ENCODE data around the gene C1orf174. TPM values are rescaled to one million over a fixed set of nuclear protein-coding genes. Genes with fewer than 3 reads are reported as not detected.

C1orf174 gene
- total and polyA plus RNA-seq, 2 of the 13 experiments (the other 11 are each of a cell fraction or from before 2014, with no cell fraction given) = 21.6 to 31.4 TPM

DNA sequence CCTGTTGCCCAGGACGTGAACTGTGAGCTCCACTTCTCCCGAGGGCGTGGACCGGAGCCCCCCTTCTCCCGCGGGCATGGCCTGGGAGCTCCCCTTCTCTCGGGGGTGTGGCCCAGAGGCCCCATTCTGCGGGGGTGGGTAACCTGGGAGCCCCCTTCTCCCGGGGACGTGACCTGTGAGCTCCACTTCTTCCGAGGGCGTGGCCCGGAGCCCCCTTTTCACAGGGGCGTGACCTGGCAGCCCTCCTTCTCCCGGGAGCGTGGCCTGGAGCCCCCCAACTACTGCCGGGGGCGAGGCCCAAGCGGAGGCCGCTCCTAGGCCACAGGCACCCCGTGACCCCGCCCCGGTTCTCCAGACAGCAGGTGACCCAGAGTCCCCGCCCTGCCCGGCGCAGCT lies 320 bp downstream of the C1orf174 start (continued):
- TF ChIP-seq MTA1 (CRISPR knock-in tag; IDR thresholded peaks at IDR 0.05; ENCODE audit: borderline replicate concordance) = 0 out of 2 replicates have a peak, but pooled peaks have one; percentile 11
- 0 out of 2 replicates have a peak, but pooled peaks have one; percentile 26 for TF ChIP-seq REL (CRISPR knock-in tag; conservative IDR thresholded peaks at IDR 0.05)
- TF ChIP-seq KAT8 (CRISPR knock-in tag; IDR thresholded peaks at IDR 0.05) = no peak
- 0 out of 2 replicates have a peak, but pooled peaks have one; percentile 27 for TF ChIP-seq BCL3 (CRISPR knock-in tag; IDR thresholded peaks at IDR 0.05)
- TF ChIP-seq, protein P1, sequence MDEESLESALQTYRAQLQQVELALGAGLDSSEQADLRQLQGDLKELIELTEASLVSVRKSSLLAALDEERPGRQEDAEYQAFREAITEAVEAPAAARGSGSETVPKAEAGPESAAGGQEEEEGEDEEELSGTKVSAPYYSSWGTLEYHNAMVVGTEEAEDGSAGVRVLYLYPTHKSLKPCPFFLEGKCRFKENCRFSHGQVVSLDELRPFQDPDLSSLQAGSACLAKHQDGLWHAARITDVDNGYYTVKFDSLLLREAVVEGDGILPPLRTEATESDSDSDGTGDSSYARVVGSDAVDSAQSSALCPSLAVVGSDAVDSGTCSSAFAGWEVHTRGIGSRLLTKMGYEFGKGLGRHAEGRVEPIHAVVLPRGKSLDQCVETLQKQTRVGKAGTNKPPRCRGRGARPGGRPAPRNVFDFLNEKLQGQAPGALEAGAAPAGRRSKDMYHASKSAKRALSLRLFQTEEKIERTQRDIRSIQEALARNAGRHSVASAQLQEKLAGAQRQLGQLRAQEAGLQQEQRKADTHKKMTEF (CRISPR knock-in tag; IDR thresholded peaks at IDR 0.05) = no peak
- peak; percentile 84; the same call in 1 of the 2 replicates for TF ChIP-seq PHF8 (CRISPR knock-in tag; IDR thresholded peaks at IDR 0.05)
- no peak for TF ChIP-seq ZFP36 (IDR thresholded peaks at IDR 0.05; ENCODE audit: borderline replicate concordance, low read depth, low read length, partially characterized antibody)
- 0 out of 2 replicates have a peak, but pooled peaks have one; percentile 27 for TF ChIP-seq ZNF772 (CRISPR knock-in tag; IDR thresholded peaks at IDR 0.05)
- peak; percentile 26 for TF ChIP-seq SRSF1 (optimal IDR thresholded peaks at IDR 0.05; ENCODE audit: low read depth, low read length)
- peak; percentile 29; the same call in 1 of the 2 replicates for TF ChIP-seq ZNF451 (CRISPR knock-in tag; IDR thresholded peaks at IDR 0.05)
- TF ChIP-seq TFAP4 (IDR thresholded peaks at IDR 0.05; ENCODE audit: borderline replicate concordance, low read depth) = 0 out of 2 replicates have a peak, but pooled peaks have one; percentile 41
- TF ChIP-seq ZNF430 (CRISPR knock-in tag; IDR thresholded peaks at IDR 0.05) = peak; percentile 57; the same call in 1 of the 2 replicates
- no peak for TF ChIP-seq CENPT (CRISPR knock-in tag; IDR thresholded peaks at IDR 0.05; ENCODE audit: low read depth)
- TF ChIP-seq ZKSCAN8 (CRISPR knock-in tag; IDR thresholded peaks at IDR 0.05; ENCODE audit: borderline replicate concordance) = no peak
- peak; percentile 63; the same call in 1 of the 2 replicates for TF ChIP-seq ZNF274 (CRISPR knock-in tag; IDR thresholded peaks at IDR 0.05)
- no peak for TF ChIP-seq MED1 (CRISPR knock-in tag; IDR thresholded peaks at IDR 0.05)
- TF ChIP-seq KDM5A (IDR thresholded peaks at IDR 0.05; ENCODE audit: borderline replicate concordance, low read length) = 0 out of 2 replicates have a peak, but pooled peaks have one; percentile 58
- 0 out of 2 replicates have a peak, but pooled peaks have one; percentile 25 for TF ChIP-seq PCBP1 (IDR thresholded peaks at IDR 0.05; ENCODE audit: borderline replicate concordance, low read depth, low read length)
- TF ChIP-seq, protein P2, sequence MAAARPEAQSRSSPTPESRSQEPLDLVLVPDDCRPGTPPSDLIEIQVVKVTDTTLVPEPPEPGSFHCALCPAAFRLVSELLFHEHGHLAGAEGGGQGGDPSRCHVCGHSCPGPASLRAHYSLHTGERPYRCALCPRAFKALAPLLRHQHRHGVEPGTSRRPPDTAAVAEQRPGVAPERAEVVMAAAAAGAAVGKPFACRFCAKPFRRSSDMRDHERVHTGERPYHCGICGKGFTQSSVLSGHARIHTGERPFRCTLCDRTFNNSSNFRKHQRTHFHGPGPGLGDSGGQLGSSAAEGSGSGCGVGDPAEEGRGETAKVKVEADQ (CRISPR knock-in tag; IDR thresholded peaks at IDR 0.05; ENCODE audit: borderline replicate concordance) = peak; percentile 26; the same call in 1 of the 2 replicates
- 0 out of 2 replicates have a peak, but pooled peaks have one; percentile 32 for TF ChIP-seq SMAD1 (CRISPR knock-in tag; IDR thresholded peaks at IDR 0.05; ENCODE audit: borderline replicate concordance, low read depth)
- no peak for TF ChIP-seq TCF12 (IDR thresholded peaks at IDR 0.05)
- no peak for TF ChIP-seq TCF12 (CRISPR knock-in tag; IDR thresholded peaks at IDR 0.05)
- TF ChIP-seq KDM5B (CRISPR knock-in tag; IDR thresholded peaks at IDR 0.05; ENCODE audit: borderline replicate concordance) = peak; percentile 60
- TF ChIP-seq, protein P3, sequence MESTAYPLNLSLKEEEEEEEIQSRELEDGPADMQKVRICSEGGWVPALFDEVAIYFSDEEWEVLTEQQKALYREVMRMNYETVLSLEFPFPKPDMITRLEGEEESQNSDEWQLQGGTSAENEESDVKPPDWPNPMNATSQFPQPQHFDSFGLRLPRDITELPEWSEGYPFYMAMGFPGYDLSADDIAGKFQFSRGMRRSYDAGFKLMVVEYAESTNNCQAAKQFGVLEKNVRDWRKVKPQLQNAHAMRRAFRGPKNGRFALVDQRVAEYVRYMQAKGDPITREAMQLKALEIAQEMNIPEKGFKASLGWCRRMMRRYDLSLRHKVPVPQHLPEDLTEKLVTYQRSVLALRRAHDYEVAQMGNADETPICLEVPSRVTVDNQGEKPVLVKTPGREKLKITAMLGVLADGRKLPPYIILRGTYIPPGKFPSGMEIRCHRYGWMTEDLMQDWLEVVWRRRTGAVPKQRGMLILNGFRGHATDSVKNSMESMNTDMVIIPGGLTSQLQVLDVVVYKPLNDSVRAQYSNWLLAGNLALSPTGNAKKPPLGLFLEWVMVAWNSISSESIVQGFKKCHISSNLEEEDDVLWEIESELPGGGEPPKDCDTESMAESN (CRISPR knock-in tag; conservative IDR thresholded peaks at IDR 0.05) = peak; percentile 65; the same call in 1 of the 2 replicates
